A549 (cell line): ENCODE data around the gene ERO1B.

Experiments
- CHD2 ChIP-seq: fragments of 150-350 bp; IDR thresholded peaks from 2 replicates; pipeline ENCODE4 v1.6.1; 2014; ENCODE audit warnings: low read length; ENCODE audit not compliant: partially characterized antibody
- POLR2A ChIP-seq: IDR thresholded peaks from 2 replicates; pipeline ENCODE4 v1.6.1; 2012; ENCODE audit warnings: mild to moderate bottlenecking, low read length
- TF ChIP-seq, protein P1 (sequence below): fragments of >200 bp; sonication (Bioruptor Twin); formaldehyde crosslinking; IDR thresholded peaks from 3 replicates; pipeline ENCODE4 v1.5.1; 2016

DNA sequence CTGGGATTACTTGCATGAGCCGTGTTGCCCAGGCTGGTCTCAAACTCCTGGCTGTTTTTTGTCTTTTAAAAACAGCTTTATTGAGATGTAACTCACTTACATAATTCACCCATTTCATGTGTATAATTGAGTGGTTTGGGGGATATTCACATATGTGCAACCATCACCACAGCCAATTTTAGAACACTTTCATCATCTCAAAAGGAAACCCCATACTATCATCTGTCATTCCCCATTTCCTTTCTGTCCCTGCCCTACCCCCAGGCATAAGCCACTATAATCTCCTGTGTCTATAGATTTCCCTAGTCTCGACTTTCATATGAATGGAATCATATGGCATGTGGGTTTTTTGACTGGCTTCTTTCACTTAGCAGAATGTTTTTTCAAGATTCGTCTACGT is 96.1 kb downstream of the ERO1B start:
- TF ChIP-seq, protein P1, sequence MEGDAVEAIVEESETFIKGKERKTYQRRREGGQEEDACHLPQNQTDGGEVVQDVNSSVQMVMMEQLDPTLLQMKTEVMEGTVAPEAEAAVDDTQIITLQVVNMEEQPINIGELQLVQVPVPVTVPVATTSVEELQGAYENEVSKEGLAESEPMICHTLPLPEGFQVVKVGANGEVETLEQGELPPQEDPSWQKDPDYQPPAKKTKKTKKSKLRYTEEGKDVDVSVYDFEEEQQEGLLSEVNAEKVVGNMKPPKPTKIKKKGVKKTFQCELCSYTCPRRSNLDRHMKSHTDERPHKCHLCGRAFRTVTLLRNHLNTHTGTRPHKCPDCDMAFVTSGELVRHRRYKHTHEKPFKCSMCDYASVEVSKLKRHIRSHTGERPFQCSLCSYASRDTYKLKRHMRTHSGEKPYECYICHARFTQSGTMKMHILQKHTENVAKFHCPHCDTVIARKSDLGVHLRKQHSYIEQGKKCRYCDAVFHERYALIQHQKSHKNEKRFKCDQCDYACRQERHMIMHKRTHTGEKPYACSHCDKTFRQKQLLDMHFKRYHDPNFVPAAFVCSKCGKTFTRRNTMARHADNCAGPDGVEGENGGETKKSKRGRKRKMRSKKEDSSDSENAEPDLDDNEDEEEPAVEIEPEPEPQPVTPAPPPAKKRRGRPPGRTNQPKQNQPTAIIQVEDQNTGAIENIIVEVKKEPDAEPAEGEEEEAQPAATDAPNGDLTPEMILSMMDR: no peak
- no peak for TF ChIP-seq POLR2A
- no peak for TF ChIP-seq CHD2
